IPS-11a (cell line): ENCODE measurements around the gene TFB2M.

ENCODE experiments used
- H3K4me3 ChIP-seq: one replicate; pipeline ENCODE4 v1.5.1; 2013; ENCODE audit warnings: low read depth, low read length, control low read depth

Gene TFB2M

GRCh38 chr1:246516126-246516525 lies 49.9 kb downstream of the TFB2M start:
- H3K4me3 ChIP-seq, result no peak overlapping the region

- no peak overlapping the region for H3K4me3 ChIP-seq
Observed at GRCh38 chr1:246515390-246516005, 50.6 kb downstream of the TFB2M start.

GRCh38 chr1:246513619-246514343 lies 52.3 kb downstream of the TFB2M start:
- H3K4me3 ChIP-seq, result no peak overlapping the region

DNA sequence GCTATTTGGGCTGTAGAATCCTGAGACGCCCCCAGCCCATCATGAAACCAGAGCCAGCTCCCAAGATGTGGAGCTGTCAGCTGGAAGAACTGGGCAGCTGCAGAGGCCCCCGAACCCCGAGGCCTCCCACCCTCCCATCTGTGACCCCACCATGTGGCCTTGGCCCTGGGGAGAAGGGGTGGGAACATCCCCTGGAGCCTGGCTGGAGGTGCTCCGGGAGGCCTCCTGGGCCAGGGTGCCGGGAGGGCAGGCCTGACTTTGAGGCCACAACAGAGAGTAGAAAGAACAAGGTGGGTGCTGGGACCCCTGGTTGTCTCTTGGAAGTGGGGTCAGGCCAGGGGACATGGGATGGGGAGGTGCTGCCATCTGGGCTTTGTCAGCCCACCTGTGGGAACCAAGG lies 53.0 kb downstream of the TFB2M start:
- H3K4me3 ChIP-seq, result no peak overlapping the region

GRCh38 chr1:246512635-246513034 lies 53.4 kb downstream of the TFB2M start:
- no peak overlapping the region for H3K4me3 ChIP-seq

GRCh38 chr1:246512230-246512629 lies 53.8 kb downstream of the TFB2M start:
- no peak overlapping the region for H3K4me3 ChIP-seq

GRCh38 chr1:246511203-246511602 lies 54.9 kb downstream of the TFB2M start:
- H3K4me3 ChIP-seq, result no peak overlapping the region

DNA sequence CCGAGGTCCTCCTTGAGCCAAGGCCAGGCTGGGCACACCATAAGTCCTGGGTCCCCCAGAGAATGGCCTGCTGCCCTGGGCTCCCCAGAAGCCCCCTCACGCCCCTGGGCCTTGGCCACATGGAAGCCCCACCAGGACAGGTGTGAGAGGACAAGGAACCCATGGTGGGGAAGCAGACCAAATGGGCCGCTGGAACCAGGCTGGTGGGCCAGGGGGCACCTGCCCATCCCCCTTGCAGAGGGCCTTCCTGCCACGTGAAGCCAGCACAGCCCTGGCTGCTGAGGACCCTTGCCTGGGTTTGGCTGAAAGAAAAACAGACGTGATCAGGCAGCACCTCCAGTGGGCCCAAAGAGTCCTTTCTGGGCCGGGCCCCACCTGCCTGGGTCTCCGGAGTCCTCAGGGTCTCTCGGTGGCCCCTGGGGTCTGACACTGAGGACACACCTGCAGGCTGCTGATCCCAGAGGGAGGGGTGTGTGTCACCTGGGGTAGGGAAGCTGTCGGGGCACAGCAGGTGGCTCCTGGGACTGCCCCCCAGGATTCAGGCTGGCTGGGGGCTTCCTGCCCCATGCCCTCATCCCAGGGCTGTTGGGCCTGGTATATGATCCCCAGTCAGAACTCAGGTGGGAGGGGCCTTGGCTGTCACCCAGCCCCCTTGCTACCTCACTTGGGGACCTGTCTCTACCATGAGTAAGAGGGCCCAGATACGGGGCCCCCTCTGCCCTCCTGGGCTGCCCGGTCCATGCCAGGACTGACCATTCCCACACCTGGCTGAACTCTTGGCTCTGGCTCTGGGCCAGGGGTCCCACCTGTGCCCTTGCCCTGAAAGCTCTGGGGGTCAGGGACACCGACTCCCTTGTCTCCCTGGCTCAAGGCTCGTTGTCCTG lies 55.7 kb downstream of the TFB2M start:
- no peak overlapping the region for H3K4me3 ChIP-seq

DNA sequence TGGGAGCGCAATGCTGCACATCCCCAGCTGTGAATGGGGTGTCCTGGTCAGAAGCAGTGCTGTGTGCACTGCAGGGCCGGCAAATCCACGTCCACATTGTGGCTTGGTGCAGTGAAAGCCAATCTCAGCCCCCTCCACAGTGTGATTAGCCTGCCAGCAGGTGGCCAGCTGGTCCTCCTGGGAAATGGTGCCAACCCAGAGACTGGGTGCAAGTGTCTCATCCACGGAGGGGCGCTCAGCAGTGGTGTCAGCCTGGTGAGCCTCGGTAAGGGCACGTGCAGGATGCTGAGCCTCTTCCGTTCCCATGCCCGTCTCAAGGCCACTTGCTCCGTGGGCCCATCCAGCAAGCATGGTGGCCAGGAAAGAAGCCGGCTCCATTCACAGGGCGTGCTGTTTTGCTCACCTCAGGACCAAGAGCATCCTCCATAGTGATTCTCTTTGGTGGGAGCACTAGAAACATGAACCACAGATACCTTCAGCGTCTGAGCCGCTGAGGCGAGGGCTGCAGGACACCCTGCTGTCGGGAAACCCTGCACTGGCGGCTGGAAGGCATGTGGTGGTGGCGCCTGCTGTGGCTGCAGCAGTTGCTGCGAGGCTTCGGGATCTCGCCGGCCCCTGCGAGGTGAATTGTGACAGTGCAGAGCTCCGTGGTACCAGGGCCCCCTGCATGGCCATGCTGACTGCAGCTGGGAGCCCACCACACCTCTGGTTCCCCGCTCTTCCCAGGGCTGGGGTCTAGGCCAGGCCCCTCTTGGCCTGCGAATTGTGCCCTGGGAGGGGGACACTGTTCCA lies 57.0 kb downstream of the TFB2M start:
- no peak overlapping the region for H3K4me3 ChIP-seq

GRCh38 chr1:246506674-246507481 lies 59.2 kb downstream of the TFB2M start, which contains the start of gene SMYD3:
TSS of gene SMYD3 (minus strand) at chr1:246507279.
- H3K4me3 ChIP-seq, result peak within 1 kb of the TSS; percentile 87

DNA sequence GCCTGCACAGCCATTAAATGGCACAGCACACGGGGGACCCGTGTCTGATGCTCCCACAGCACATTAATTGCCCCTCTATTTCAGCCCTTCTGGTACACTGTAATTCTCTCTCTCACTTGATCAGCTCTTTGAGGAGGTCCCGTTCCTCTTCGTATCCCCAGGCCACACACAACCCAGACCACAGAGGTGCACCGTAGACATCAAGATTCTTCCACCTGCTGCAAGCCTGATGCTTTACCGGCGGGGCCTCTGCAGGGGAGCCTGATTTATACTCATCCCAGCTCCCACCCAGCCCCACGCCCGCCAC lies 59.7 kb downstream of the TFB2M start:
- peak overlapping the region; percentile 87 for H3K4me3 ChIP-seq

DNA sequence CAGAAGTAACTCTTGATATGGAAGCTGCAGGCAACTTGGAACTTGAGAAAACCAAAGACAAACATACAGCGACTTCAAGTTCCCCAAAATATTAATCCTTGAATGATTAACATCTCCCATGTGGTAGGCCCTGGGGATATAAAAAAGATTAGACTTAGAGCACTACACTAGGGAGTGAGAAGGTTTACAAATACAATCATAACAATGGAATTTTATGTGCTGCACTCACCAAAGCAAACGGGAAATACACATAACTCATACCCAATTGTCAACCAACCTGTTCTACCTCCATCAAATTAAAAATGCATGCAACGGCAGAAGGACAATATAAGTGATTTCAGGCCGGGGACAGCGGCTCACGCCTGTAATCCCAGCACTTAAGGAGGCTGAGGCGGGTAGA lies 62.7 kb downstream of the TFB2M start:
- H3K4me3 ChIP-seq, result no peak overlapping the region

- no peak overlapping the region for H3K4me3 ChIP-seq
Observed at GRCh38 chr1:246497331-246497915, 68.6 kb downstream of the TFB2M start.

GRCh38 chr1:246492611-246493245 lies 73.3 kb downstream of the TFB2M start:
- H3K4me3 ChIP-seq, result no peak overlapping the region

DNA sequence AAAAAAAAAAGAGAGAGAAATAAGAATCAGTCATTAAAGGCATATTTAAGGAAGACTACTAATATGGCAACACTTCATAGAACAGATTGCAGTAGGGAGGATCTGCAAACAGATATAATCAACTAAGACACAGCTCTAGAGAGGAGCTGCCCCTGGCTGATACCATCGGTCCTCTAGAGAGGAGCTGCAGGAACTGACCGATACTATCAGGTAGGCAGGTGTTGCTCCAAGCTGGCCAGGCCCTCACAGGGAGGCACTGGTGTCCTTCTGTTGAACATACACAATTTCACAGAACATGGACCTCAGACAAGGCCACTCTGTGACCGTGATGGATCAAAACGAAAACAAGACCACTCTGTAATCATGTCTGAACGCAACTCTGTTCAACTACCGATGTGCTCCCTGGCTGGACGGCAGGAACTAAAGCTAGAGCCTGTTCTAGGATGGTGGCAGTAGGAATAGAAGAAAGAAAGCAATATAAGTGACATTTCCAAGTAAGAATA lies 74.5 kb downstream of the TFB2M start:
- H3K4me3 ChIP-seq, result no peak overlapping the region
